Measurements from ENCODE around the gene RABL6. TPM values are rescaled to one million over a fixed set of nuclear protein-coding genes. Genes with fewer than 3 reads are reported as not detected.

Gene RABL6
- total RNA-seq, 1 donor from 2014 or later: 73.0 TPM

DNA sequence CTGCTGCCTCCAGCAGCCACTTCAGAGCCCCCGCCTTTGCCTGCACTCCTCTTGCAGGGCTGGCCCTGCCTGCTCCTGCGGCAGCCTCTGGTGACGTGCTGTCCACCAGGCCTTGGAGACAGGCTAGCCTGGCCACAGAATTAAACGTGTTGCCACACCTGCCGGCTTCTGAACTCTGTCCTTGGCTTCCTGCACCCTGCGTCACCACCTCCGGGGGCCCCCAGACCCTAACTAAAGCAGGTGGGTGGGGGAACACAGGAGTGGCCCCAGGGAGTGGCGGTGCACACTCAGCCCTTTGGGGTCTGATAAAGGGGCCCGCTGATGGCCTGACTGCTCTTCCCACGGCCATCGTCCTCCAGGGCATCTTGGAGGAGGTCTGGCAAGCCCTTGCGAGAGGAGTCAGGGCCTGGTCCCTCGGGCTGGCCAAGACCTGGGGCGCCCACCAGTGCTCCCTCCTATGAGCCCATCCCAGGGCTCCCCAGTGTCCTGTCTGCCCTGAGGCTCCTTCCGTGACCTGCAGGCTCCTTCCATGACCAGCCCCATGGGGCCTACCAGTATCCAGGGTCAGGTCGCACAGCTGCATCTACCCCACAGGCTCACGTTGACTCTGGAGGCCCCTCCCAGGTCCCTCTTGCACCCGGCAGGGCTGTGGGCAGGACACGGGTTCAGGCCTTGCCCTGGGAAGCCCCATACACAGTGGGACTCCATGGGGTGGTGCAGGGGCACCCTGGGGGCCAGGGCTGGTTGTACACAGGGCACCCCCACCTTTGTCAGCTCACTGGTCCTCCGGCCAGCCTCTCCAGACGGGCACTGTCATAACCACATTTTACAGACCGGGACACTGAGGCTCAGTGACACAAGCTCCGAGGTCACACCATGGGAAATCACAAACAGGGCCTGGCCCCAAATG, 43.4 kb downstream of the RABL6 start:
- ATAC-seq (no peak), DNase-seq (peak; percentile 33)
- intact Hi-C loops (cut with micrococcal nuclease): no loop called here

- intact Hi-C loops (cut with micrococcal nuclease): no loop called here
- ATAC-seq (no peak), DNase-seq (peak; percentile 54)
These were observed 44.4 kb downstream of the RABL6 start, which contains the start of gene MAMDC4 for GRCh38 chr9:136851941-136852663. Gene MAMDC4 (plus strand): TSS chr9:136852346. CDS start chr9:136852417, 71 bp downstream.

DNA sequence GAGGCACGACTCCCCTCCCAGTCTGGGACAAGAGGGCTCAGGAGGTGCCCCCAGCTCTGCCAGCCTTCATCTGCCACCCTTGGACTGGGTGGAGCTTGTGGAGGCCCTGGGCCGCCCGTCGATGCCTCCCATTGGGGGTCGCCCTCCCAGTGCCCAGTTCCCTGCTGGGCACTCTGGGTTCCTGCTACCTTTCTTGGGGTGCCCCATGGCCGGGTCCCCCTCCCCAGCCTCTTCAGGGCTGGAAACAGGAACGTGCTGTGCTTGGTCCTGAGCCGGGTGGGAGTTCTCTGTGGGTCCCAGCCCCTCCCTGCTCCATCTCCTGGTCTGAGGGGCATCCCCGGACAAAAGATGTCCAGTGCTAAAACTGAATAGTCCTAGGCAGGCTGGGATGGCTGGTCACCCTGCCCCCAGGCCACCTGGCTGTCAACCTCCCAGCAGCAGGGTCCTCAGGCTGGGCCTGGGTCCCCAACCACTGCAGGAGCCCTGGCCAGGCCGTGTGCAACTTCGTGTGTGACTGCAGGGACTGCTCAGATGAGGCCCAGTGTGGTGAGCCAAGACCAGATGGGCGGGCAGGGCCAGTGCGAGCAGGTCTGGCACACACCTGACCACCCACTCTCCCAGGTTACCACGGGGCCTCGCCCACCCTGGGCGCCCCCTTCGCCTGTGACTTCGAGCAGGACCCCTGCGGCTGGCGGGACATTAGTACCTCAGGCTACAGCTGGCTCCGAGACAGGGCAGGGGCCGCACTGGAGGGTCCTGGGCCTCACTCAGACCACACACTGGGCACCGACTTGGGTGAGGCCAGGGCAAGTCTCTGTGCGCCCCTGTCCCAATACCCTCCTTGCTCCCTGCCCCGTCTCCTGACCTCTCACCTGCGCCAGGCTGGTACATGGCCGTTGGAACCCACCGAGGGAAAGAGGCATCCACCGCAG, 45.2 kb downstream of the RABL6 start:
- DNase-seq (peak; percentile 36), ATAC-seq (no peak)
- intact Hi-C loops (cut with micrococcal nuclease): no loop called here

- DNase-seq (peak; percentile 16), ATAC-seq (no peak)
- intact Hi-C loops (cut with micrococcal nuclease): no loop called here
These were observed 45.9 kb downstream of the RABL6 start for GRCh38 chr9:136853596-136854112.

DNA sequence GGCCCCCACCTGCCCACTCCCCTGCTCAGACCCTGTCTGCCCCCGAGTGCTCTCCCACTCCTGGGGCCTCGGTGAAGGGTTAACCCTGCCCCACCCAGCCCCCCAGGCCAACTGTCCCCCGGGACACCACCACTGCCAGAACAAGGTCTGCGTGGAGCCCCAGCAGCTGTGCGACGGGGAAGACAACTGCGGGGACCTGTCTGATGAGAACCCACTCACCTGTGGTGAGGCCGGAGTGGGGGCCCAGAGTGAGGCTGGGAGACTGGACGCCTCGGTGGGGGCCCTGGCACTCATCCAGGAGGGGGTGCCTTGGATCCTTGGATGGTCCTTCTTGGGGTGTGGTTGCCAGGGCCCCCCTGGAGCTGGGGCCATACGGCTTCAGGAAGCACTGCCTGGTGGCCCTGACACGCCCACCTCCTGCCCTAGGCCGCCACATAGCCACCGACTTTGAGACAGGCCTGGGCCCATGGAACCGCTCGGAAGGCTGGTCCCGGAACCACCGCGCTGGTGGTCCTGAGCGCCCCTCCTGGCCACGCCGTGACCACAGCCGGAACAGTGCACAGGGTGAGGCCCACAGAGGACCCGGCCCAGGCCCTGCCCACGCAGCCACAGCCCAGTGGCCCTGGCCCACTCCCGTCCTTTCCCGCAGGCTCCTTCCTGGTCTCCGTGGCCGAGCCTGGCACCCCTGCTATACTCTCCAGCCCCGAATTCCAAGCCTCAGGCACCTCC, 46.5 kb downstream of the RABL6 start:
- intact Hi-C loops (cut with micrococcal nuclease): no loop called here
- ATAC-seq (no peak), DNase-seq (peak; percentile 32)

- intact Hi-C loops (cut with micrococcal nuclease): no loop called here
- ATAC-seq (no peak), DNase-seq (peak; percentile 30)
These were observed 47.2 kb downstream of the RABL6 start for GRCh38 chr9:136854842-136855460.

- DNase-seq (peak; percentile 41), ATAC-seq (no peak)
- intact Hi-C loops (cut with micrococcal nuclease): no loop called here
These were observed 47.8 kb downstream of the RABL6 start for GRCh38 chr9:136855461-136856078.

GRCh38 chr9:136856079-136856476, 48.3 kb downstream of the RABL6 start:
- ATAC-seq: no peak
- DNase-seq: peak; percentile 27
- intact Hi-C loops (cut with micrococcal nuclease): no loop called here

DNA sequence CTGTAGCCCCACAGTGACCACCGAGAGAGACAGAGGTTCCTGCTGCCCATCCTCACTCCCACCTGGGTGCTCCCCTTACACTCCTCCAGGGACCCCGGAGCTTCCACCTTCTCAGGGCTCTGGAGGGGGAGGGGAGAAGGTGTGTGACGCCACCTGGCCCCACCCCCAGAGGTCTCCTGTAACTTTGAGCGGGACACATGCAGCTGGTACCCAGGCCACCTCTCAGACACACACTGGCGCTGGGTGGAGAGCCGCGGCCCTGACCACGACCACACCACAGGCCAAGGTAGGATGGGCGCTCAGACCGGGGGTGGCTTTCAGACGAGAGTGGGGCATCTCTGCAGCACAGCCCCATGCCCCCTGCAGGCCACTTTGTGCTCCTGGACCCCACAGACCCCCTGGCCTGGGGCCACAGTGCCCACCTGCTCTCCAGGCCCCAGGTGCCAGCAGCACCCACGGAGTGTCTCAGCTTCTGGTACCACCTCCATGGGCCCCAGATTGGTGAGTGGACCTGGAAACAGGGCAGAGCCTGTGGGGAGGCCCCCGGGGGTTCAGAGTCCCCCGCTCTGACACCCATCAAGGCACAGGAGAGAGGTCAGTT, 48.9 kb downstream of the RABL6 start:
- ATAC-seq (no peak), DNase-seq (no peak)
- intact Hi-C loops (cut with micrococcal nuclease): no loop called here

DNA sequence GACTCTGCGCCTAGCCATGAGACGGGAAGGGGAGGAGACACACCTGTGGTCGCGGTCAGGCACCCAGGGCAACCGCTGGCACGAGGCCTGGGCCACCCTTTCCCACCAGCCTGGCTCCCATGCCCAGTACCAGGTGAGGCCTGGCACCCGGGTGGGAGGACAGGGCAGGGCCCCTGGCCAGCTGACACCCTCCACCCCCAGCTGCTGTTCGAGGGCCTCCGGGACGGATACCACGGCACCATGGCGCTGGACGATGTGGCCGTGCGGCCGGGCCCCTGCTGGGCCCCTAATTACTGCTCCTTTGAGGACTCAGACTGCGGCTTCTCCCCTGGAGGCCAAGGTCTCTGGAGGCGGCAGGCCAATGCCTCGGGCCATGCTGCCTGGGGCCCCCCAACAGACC, 49.4 kb downstream of the RABL6 start:
- intact Hi-C loops (cut with micrococcal nuclease): no loop called here
- peak; percentile 24 for DNase-seq
- ATAC-seq: no peak

DNA sequence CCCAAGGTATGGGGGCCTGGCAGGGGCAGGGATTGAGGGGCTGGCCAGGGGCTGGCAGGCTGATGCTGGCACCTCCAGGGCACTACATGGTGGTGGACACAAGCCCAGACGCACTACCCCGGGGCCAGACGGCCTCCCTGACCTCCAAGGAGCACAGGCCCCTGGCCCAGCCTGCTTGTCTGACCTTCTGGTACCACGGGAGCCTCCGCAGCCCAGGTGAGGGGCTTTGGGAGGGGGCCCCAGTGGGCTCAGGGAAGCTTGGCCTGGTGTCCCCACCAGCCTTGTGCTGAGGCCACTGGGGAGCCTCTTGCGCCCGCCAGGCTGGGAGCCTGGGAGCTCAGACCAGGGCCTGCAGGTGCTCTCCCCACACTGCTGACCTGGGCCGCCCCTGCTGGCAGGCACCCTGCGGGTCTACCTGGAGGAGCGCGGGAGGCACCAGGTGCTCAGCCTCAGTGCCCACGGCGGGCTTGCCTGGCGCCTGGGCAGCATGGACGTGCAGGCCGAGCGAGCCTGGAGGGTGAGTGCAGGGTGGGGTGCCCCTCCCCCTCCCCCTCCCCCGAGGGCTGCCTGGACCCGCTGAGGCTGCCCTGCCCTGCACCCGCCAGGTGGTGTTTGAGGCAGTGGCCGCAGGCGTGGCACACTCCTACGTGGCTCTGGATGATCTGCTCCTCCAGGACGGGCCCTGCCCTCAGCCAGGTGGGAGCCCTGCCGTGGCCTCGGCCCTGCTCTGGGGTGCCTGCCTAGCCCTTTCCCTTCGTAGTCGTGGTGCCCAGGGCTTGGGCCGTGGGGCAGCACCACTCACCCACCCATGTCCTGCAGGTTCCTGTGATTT, 50.0 kb downstream of the RABL6 start:
- no peak for ATAC-seq
- DNase-seq: peak; percentile 30
- intact Hi-C loops (cut with micrococcal nuclease): no loop called here

DNA sequence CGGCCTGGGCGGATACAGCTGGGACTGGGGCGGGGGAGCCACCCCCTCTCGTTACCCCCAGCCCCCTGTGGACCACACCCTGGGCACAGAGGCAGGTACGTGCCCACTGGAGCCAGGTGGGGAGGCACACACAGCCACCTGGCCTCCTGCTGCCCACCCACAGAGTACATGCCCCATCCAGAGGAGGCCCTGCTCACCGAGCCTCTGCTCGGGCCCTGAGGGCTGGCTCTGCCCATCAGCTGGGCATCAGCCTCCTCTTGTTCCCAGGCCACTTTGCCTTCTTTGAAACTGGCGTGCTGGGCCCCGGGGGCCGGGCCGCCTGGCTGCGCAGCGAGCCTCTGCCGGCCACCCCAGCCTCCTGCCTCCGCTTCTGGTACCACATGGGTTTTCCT, 50.7 kb downstream of the RABL6 start:
- ATAC-seq (no peak), DNase-seq (no peak)

DNA sequence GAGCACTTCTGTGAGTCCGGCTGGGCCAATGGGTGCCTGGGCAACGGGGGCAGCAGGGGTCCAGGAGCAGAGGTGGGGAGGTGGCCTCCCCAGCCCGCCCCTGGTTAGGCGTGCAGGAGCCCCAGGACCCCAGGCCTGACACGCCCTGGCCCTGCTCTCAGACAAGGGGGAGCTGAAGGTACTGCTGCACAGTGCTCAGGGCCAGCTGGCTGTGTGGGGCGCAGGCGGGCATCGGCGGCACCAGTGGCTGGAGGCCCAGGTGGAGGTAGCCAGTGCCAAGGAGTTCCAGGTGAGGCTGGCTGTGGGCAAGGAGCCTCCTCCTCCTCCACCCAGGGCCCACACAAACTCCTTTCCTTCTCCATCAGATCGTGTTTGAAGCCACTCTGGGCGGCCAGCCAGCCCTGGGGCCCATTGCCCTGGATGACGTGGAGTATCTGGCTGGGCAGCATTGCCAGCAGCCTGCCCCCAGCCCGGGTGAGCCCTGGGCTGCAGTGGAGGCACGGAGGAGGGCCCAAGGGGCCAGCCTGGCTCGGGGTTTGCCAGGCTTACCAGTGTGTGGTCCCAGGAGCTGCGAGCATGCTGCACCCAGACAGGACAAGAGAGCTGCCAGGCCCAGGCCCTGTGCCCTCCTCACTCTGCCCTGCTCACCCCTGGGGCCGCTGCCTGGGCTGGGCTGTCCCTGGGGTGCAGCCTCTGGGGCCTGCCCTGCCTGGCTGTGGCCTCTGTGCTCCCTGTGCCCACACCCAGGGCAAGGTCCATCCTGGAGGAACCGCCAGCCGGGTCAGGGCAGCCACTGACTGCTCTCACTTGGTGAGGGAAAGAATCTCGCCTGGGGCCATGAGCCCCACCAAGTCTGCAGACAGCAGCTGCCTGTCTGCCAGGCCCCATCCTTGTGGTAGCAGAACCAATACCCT, 51.4 kb downstream of the RABL6 start:
- peak; percentile 67 for ATAC-seq
- intact Hi-C loops (cut with micrococcal nuclease): no loop called here
- peak; percentile 85 for DNase-seq

More for the DNA sequence above, 50.7 kb downstream of the RABL6 start:
- intact Hi-C loops (cut with micrococcal nuclease): no loop called here

GRCh38 chr9:136860529-136860928, 52.8 kb downstream of the RABL6 start:
- intact Hi-C loops (cut with micrococcal nuclease): no loop called here
- DNase-seq (peak; percentile 20), ATAC-seq (no peak)
